ENCODE measurements around the gene ITPR2.

The ITPR2 gene

GRCh38 chr12:26287671-26288381, 545.2 kb downstream of the ITPR2 start:
- DNase-seq (ENCODE audit: low spot score) = no peak

All from HuH-7.5 (cell line).